ENCODE measurements around the gene ADGRG1.
"Not testable (repeated sequence)": the region's sequence is repeated elsewhere in the genome, so short reads cannot be mapped to it uniquely, and the experiment has no call there.

The ADGRG1 gene

DNA sequence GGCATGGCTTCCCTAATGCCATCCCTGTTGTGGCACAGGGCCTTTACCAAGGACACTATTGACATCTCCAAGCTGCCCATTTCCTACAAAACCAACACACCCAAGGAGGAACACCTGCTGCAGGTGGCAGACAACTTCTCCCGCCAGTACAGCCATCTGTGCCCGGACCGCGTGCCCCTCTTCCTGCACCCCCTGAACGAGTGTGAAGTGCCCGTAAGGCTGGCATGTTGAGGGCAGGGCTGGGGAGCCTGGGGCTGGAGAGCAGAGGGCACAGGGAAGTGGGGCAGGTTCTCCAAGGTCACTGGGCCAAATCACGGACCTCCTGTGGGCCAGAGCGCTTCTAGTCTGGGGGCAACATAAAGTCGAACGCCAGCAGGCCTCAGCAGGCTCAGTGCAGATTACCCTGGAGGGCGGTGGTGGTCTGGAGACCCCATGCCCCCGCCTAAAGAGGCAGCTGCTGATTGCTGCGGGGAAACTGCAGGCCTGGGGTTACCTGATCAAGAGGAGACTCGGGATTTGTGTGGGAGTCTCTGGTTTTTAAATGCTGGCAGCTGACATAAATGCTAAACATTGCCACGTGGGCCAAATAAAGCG is 70.5 kb downstream of the ADGRG1 start:
- no peak for DNase-seq (ENCODE audit: low read depth)

DNA sequence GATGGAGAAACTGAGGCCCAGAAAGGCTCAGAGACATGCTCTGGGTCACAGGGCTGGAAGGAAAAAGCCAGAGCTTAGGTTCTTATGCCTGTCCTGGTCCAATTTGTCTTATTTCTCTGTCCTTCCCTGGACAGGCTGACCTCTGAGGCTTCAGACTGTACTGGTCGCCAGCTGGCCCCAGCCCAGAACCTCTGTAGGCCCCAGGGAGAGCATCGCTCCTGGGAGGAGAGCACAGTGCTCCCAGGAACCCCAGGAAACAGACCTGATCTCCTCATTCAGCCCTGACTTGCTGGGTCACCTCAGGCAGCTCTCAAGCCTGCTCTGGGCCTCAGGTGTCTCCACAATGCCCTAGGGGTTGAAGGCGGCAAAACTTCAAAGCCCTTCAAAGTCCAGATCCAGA is 71.1 kb downstream of the ADGRG1 start:
- no peak for DNase-seq (ENCODE audit: low read depth)

DNA sequence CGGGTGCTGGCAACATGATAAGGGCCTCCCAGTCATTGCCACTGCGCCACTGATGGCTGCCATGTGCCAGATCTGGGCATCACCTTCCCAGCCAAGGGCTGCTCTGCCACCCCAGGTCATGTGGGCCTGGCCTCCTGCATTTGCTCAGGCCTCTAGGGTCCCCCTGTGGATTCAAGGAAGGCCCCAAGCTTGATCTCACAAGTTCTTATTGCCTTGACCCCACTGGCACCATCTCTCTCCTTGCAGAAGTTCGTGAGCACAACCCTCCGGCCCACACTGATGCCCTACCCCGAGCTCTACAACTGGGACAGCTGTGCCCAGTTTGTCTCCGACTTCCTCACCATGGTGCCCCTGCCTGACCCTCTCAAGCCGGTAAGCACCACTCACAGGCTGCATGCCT is 71.5 kb downstream of the ADGRG1 start:
- no peak for DNase-seq (ENCODE audit: low read depth)

DNA sequence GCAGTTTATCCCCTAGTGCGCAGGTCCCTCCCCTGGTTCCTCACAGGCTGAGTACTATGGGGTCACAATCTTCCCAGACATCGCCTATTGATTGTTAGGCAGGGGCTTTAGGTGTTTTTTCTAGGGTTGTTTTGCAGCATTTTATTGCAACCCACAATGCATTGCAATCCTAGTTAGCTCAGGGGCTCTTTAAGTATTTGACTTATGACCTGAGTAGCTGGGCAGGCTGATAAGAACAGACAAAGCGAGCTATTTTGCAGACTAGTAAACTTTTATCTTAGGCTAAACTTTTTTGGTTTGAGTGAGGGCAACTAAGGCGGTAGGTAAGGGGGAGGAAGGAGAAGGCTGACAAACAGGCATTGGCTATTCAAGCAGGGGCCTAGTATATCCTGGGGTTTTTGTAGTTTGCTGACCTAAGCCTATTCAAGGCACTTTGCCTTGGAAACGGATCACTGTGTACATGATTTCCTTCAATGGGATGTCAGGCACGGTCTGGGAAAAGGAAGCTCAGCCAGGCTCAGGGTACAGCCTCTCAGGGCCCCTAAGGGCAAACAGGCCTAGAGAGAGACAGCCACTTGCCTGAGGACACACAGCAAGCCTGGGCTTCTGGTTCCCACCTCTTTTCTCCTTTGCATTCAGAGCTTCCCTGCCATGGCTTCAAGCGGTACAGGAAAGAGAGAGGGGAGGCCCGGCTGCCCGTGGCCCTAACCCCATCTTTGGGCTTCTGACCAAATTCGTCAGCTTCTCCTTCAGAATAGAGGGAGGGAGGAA is 72.5 kb downstream of the ADGRG1 start:
- no peak for DNase-seq (ENCODE audit: low read depth)

DNA sequence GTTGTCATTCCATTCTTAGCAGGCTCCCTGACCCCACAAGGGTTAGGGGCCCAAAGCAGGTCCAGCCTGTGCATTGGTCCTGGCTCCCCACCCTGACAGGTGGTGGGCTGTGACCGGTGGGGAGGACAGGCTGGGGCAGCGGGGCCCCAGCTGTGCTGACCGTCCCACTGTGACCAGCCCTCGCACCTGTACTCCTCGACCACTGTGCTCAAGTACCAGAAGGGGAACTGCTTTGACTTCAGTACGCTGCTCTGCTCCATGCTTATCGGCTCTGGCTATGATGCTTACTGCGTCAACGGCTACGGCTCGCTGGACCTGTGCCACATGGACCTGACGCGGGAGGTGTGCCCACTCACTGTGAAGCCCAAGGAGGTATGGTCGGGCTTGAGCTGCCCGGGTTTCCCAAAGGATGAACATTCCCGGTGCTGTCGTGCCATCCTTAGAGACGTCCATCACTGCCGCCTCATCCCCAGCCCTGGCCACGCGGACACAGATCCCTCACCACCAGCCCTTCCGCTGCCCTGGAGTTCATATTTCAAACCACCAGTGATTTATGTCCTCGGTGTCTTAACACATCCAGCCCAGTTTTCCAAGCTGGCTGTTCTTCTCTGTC is 73.4 kb downstream of the ADGRG1 start:
- DNase-seq (ENCODE audit: low read depth), result no peak

DNA sequence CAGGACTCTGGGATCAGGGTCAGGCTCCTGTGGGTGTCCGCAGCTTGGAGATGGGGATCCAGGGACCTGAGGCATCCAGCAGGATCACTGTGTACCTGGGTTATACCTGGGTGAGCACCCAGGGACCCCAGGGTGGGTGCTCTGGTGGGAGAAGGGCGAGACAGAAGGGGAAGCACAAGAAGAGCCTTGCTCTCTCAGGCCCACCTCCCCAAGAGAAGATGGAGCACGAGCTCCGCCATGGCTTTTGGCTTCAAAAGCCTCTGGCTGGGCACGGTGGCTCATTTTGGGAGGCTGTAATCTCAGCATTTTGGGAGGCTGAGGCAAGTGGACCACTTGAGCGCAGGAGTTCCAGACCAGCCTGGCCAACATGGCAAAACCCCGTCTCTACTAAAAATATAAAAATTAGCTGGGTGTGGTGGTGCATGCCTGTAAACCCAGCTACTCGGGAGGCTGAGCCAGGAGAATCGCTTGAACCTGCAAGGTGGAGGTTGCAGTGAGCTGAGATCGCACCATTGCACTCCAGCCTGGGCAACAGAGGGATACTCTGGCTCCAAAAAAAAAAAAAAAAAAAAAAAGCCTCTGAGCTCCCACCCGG is 75.1 kb downstream of the ADGRG1 start:
- no peak for DNase-seq (ENCODE audit: low read depth)

DNA sequence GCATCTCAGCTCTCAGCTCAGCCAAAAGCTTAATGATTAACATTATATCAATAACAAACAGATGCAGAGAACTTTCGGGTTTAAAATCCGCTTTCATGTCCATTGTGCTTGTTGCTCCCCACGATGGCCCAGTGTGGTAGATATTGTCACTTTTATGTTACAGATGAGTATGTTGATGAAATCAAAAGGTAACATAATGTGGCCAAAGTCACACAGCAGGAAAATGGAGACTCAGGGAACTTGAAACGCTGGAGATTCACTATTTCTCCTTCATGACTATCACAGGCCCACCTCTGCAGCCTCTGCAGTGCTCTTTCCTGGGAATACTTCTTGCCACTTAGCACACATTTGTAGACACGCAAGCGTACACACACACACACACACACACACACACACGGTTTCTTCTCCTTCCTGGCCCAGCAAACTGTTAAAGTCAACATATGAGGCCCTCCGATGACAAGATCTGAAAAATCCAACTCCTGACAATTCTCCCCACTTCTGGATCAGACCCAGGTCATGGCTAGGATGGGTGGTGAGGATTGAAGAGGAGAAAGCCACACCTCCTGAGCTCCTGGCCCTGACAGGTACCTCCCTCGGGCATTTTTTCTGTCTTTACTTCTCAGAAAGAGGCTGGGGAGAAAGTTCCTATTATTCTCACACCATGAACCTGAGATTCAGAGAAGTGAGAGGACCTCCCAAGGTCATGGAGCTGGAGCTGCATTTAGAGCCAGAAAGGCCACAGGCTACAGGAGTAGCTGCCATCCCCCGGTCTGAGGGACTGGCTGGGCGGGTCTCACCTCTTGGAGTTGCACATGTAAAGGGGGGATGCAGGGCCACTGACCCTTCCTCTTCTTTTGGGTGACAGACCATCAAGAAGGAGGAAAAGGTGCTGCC is 75.8 kb downstream of the ADGRG1 start:
- no peak for DNase-seq (ENCODE audit: low read depth)

DNA sequence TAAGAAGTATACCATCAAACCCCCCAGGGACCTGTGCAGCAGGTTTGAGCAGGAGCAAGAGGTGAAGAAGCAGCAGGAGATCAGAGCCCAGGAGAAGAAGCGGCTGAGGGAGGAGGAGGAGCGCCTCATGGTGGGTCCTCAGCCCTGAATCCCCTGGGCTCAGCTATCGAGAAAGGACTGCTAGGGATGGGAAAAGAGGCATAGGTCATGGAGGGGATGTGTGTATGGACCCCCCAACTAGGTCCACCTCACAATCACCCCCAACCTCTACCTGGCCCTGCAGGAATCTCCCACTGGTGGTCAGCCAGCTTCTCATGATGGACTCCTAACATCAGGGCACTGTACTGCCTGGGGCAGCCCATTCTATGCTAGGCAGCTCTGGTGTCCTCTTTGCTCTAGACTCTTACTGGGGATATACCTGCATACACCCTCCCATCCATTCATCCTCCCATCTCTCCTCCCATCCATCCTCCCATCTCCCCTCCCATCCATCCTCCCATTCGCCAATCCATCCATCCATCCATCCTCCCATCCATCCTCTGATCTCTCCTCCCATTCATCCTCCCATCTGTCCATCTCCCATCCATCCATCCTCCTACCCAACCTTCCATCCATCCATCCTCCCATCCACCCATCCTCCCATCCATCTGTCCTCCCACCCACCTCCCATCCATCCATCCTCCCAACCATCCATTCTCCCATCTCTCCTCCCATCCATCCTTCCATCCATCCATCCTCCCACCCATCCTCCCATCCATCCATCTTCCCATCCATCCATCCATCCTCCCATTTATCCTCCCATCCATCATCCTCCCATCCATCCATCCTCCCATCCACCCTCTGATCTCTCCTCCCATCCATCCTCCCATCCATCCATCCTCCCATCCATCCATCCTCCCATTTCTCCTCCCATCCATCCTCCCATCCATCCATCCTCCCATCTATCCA is 76.7 kb downstream of the ADGRG1 start:
- no peak for DNase-seq (ENCODE audit: low read depth)

DNA sequence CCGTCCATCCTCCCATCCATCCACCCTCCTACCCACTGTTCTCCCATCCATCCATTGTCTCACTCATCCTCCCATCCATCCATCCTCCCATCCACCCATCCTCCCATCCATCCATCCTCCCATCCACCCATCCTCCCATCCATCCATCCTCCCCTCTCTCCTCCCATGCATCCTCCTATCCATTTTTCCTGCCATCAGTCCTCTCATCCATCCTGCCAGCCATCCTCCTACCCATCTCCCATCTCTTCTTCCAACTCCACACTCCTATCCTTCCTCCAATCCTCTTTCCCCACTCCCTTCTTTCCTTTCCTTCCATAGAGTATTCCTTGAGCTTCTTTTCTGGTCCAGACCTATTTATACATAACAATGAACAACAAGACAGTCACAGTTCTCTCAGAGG is 78.3 kb downstream of the ADGRG1 start:
- no peak for DNase-seq (ENCODE audit: low read depth)

DNA sequence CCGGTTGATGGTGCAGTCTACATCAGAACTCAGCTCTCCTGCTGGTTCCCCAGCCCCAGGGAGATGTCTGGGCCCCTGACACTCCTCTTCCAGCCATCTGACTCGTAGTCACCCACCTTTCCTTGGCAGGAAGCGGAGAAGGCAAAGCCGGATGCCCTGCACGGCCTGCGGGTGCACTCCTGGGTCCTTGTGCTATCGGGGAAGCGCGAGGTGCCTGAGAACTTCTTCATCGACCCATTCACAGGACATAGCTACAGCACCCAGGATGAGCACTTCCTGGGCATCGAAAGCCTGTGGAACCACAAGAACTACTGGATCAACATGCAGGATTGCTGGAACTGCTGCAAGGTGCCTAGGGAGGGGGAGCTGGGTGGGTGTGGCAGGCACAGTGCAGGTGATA is 78.9 kb downstream of the ADGRG1 start:
- DNase-seq (ENCODE audit: low read depth), result no peak

DNA sequence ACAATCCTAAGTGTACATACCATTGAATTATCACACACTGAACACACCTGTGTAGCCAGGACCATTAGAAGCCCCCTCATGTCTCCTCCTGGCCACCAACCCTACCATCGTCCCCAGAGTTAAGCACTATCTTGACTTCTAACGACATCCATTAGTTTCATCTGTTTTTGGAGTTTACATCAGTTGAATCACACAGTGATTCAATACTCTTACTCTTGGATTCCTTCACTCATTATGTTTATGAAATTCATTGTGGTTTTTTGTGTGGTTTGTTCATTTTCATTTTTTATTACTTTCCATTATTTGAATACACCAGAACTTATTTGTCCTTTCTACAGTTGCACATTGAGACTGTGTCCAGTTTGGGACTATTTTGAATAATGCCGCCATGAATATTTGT is 79.7 kb downstream of the ADGRG1 start:
- no peak for DNase-seq (ENCODE audit: low read depth)

DNA sequence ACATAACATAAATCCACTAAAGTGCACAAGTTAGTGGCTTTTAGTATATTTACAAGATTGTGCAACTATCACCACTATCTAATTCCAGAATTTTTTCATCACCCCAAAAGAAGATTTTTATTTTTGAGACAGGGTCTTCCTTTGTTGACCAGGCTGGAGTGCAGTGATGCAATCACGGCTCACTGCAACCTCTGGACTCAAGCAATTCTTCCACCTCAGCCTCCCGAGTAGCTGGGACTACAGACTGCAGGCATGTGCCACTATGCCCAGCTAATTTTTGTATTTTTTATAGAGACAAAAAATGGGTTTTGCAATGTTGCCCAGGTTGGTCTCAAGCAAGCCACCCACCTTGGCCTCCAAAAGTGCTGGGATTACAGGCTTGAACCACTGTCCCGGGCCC is 81.2 kb downstream of the ADGRG1 start:
- no peak for DNase-seq (ENCODE audit: low read depth)

DNA sequence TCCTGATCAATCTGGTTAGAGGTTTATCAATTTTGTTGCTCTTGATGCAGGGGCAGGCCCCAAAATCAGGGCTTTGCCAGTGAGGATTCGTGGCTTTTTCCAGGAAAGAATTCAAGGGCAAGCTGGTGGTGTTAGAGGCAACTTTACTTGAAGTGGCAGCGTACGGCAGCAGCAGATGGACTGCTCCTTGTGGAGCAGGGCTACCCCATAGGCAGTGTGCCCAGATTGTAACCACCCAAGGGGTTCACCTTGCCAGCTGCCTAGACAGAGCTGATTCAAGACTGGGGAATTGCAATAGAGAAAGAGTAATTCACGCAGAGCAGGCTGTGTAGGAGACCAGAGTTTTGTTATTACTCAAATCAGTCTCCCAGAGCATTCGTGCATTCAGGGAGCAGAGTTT is 82.9 kb downstream of the ADGRG1 start:
- DNase-seq (ENCODE audit: low read depth), result no peak

DNA sequence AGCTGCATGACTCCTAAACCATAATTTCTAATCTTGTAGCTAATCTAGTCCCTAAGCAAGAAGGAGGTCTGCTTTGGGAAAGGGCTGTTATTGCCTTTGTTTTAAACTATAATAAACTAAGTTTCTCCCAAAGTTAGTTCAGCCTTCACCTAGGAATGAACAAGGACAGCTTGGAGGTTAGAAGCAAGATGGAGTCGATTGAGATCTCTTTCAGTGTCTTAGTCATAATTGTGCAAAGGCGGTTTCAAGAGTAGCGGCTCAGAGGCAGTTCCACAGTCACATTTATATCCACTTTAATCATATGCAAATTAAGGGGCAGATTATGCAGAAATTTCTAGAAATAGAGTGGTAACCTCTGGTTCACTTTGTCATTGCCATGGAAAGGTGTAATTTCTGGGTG is 83.6 kb downstream of the ADGRG1 start:
- no peak for DNase-seq (ENCODE audit: low read depth)

DNA sequence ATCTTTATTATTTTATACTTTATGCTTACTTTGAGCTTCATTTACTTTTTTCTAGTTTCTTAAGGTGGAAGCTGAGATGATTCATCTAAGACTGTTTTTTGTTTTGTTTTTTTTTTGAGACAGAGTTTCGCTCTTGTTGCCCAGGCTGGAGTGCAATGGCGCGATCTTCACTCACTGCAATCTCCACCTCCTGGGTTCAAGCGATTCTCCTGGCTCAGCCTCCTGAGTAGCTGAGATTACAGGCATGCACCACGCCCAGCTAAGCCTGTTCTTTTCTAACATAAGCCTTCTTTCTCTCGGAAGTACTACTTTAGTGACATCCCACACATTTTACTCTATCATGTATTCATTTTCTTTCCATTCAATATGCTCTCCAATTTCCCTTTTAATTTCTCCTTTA is 84.1 kb downstream of the ADGRG1 start:
- not testable (repeated sequence) for DNase-seq (ENCODE audit: low read depth)

DNA sequence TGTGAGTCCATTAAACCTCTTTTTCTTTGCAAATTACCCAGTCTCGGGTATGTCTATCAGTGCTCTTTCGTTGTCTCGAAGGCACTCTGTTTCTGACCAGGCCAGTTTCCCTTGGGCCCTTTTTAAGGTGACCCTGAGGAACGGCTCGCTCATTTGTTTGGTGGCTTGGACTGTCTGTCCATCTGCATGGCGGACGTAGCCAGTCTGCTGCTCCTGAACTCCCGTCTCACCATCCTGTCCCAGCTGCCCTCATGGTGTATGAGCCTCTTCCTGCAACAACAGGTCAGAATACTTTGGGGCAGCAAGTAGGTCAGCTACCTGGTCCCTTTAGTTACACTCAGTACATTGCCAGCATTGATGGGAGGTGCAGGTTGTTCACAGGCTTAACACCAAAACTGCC is 85.2 kb downstream of the ADGRG1 start:
- DNase-seq (ENCODE audit: low read depth), result no peak

DNA sequence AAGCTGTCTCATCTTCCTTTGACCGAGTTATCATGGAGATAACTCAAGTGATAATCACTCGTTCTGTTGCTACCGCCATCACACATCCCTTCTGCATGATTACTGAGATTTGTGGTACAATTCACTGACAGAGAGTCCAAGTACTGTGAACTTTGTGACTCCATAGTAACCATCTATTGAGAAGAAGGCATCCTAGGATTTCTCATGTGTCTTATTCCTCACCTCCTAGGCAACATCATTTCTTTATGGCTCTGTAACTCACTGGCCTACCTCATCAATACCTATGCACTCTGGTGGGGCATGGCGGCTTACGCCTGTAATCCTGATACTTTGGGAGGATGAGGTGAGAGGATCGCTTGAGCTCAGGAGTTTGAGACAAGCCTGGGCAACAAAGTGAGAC is 85.6 kb downstream of the ADGRG1 start:
- no peak for DNase-seq (ENCODE audit: low read depth)

Measured in activated T-helper 1 cell treated with Interleukin-2 at 50 U/mL for 16 hours (primary cell).